GM19238 (cell line): ENCODE results near the gene MARVELD2.
"Not testable (repeated sequence)": the region's sequence is repeated elsewhere in the genome, so short reads cannot be mapped to it uniquely, and the experiment has no call there.

ENCODE experiments used
- DNase-seq: peaks from one replicate; pipeline ENCODE4 v3.0.0; 2011; ENCODE audit warnings: low spot score; ENCODE audit not compliant: insufficient read length

The MARVELD2 gene

DNA sequence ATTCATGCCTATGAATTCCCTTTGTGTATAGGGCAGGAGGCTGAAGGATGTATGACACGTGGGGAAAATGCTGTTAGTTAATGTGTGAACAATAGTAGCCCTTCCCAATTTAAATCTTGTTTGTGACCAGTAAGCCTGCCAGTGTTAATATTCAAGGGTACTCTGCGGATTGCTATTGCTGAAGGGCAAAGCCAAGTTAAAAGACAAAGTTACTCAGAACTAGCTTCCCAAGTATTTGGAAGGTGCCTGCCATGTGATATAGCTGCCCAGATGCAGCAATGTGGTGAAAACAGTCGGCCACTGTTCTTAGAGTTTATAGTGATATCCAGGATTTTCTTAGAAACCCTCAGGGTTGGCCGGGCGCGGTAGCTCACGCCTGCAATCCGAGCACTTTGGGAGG, 34.6 kb downstream of the MARVELD2 start:
- DNase-seq = no peak

DNA sequence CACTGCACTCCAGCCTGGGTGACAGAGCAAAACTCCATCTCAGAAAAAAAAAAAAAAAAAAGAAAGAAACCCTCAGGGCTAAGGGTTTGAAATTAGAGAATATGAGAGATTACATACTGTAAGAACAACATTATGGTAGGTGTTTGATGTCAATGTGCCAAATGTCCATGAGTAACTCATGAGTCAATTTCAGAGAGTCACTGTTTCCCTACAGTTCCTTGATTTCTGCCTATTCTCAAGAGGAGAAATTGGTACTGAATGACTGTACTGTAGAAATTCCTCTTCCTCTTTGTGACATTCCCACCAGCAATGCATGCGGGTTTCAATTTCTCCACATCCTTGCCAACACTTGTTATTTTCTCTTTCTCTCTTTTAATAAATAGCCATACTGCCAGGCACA, 35.2 kb downstream of the MARVELD2 start:
- no peak for DNase-seq

DNA sequence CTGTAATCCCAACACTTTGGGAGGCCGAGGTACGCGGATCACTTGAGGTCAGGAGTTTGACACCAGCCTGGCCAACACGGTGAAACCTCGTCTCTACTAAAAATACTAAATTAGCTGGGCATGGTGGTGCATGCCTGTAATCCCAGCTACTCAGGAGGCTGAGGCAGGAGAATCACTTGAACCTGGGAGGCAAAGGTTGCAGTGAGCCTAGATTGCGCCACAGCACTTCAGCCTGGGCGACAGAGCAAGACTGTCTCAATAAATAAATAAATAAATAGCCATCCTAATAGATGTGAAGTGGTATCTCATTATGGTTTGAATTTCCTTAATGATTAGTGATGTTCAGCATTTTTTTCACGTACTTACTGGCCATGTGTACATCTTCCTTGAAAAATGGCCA, 35.6 kb downstream of the MARVELD2 start:
- DNase-seq = not testable (repeated sequence)

DNA sequence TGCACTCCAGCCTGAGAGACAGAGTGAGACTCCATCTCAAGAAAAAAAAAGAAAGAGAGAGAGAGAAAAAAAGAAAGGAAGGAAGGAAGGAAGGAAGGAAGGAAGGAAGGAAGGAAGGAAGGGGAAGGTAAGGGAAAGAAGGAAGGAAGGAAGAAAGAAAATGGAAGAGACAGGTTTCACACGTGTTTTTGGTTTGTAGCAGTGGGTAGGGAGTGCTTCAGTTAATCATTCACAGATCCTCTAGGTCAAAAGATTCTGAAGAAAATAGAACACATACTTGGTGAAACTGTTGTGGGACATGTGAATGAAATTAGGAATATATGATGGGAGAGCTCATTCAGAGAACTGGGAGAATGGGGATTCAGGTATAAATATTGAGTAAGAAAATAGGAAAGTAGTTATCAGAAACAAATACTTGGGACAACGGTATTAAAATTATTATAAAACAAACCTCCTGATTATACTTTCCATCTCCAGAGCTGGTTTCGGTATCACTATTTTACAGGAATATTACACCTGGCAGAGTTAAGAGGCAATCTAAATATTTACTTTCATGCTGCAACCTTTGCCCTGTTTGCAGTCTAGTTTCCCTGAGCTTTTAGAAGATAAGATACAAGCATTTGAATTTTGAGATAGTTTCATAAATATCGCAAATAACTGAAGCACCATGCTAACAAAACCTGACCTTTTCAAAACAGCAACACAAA, 37.2 kb downstream of the MARVELD2 start:
- no peak for DNase-seq

DNA sequence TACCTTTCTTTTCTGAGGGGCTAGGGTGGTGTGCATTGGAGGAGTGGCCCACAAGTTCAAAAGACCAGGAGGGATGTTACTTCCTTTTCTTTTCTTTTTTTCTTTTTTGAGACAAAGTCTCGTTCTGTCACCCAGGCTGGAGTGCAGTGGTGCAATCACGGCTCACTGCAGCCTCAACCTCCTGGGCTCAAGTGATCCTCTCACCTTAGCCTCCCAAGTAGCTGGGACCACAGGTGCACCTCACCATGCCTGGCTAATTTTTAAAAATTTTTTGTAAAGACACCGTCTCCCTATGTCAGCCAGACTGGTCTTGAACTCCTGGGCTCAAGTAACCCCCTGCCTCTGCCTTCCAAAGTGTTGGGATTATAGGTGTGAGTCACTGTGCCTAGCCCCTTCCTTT, 38.6 kb downstream of the MARVELD2 start:
- not testable (repeated sequence) for DNase-seq

DNA sequence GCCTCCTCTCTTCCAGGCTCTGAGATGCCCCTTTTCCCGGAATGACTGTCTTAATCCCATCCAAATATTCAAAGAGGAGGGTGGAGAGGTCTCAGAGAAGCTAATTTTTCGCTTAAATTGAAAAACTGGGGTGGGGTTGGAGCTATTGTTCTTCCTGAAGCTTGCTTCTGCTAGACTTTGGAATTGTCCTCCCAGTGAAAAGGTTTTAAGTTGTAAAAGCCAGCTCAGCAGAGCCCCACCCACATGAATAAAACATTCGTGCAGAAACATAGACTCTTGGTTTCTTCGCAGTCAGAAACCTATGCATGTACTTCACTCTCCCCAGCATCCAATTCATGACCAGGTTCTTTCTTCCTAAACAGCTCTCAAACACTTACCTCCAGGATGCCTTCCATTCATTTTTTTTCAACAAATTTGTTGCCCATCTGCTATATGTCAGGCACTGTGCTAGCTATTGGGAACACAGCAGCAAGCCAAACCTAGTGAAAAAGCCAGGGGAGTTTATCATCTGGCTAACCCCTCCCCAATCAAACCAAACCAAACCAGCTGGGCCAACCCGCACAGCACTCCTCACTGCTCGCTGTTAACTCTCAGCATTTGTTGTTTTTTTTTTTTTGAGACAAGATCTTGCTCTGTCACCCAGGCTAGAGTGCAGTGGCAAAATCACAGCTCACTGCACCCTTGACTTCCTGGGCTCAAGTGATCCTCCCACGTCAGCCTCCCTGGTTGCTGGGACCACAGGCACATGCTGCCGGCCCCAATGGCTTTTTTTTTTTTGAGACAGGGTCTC, 39.7 kb downstream of the MARVELD2 start:
- DNase-seq = no peak

DNA sequence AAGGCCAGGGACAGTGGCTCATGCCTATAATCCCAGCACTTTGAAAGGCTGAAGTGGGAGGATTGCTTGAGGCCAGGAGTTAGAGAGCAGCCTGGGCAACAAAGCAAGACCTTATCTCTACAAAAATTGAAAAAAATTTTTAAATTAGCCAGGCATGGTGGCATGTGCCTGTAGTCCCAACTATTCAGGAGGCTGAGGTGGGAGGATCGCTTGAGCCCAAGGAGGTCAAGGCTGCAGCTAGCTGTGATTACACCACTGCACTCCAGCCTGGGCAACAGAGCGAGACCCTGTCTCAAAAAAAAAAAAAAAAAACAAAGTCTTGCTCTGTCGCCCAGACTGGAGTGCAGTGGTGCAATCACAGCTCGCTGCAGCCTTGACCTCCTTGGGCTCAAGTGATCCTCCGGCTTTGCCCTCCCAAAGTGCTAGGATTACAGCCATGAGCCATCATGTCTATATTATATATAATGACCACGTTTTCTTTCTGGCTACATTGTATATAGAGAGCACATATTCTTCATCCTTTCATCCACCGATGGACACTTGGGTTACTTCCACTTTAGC, 40.6 kb downstream of the MARVELD2 start:
- not testable (repeated sequence) for DNase-seq

DNA sequence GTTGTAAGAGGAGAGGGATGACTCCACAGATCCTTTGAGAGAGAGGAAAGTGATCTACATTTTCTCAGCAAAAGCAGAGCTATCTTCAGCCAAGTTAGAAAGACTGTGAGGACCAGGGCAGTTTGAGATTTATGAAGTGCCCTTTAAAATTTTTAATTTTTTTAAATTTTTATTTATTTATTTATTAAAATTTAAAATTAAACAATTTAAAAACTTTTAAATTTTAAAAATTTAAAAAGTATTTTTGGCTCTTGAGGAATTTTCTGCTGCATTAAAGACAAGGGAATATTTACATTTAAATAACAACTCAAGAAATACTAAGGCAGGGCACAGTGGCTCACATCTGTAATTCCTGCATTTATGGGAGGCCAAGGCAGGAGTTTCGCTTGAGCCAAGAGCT, 47.3 kb downstream of the MARVELD2 start:
- DNase-seq = no peak

DNA sequence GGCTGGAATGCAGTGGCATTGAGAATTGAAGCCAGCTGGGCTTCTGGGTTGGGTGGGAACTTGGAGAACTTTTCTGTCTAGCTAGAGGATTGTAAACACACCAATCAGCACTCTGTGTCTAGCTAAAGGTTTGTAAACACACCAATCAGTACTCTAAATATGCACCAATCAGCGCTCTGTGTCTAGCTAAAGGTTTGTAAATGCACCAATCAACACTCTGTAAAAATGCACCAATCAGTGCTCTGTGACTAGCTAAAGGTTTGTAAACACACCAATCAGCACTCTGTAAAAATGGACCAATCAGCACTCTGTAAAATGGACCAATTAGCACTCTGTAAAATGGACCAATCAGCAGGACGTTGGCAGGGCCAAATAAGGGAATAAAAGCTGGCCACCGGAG, 51.5 kb downstream of the MARVELD2 start:
- not testable (repeated sequence) for DNase-seq

DNA sequence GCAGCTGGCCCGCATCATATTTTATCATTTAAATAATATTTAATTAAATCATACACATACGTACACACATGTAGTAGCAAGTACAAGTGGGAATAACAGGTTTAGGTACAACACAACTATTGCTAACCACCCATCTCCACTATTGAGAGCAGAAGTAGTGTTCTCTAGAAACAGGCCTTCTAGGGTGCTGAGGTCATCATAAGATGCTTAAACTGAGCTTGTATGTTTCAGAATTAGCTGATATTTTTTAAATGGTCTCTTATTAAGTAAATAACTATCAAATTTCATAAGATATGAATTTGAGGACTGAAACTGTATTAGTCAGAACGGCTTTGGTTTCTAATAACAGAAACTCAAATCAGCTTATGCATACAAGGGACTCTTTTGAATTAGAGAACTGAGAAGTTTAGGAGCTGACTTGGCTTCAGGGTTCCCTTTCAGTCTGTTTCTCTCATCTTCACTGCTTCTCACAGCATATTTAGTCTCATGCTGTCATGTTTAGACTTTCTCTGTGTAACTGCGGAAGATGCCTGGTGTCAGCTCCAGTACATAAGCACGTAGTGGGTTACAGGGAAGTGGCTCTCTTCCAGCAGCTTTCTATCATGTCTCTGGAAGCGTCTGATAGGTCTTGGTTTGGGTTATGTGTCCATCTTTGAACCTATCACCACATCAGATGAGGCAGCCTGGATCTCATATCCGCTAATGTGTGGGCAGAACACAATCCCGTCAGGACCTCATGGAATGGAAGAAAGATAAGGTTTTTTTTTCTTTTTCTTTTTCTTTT, 52.7 kb downstream of the MARVELD2 start:
- DNase-seq = peak; percentile 22

DNA sequence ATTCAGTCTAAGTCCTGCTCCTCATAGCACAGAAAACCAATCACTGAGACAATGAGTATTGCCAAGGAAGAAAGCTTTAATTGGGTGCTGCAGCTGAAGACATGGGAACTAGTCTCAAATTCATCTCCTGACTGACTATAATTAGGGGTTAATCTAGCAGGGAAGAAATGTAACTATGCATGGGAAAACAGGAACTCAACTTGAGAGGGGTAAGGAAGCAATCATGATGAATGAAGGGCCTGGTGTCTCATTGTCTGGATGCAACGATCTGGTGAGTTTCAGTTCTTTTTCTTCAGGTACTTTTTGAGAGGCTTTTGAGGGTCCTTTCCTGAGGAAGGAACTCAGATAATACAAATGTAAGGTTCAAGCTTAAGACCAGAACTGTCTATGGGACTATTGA, 53.7 kb downstream of the MARVELD2 start:
- DNase-seq = no peak

DNA sequence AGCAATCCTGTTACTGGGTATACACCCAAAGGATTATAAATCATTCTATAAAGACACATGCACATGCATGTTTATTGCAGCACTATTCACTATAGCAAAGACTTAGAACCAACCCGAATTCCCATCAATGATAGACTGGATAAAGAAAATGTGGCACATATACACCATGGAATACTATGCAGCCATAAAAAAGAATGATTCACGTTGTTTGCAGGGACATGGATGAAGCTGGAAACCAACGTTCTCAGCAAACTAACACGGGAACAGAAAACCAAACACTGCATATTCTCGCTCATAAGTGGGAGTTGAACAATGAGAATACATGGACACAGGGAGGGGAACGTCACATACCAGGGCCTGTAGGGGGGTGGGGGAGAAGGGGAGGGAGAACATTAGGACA, 56.6 kb downstream of the MARVELD2 start:
- DNase-seq = not testable (repeated sequence)

DNA sequence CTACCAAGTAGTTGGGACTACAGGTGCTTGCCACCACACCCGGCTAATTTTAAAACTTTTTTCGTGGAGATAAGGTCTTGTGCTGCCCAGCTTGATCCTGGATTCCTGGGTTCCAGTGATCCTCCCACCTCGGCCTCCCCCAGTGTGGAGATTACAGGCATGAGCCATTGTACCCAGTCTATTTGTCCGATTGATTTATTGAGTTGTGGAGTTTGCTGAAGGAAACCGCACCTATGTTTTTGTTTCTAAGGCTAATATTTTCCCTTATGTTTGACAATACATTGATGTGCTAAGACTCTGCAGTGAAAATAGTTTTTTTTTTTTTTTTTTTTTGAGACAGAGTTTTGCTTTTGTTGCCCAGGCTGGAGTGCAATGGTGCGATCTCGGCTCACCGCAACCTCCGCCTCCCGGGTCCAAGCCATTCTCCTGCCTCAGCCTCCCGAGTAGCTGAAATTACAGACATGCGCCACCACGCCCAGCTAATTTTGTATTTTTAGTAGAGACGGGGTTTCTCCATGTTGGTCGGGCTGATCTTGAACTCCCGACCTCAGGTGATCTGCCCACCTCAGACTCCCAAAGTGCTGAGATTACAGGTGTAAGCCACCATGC, 57.7 kb downstream of the MARVELD2 start:
- DNase-seq = not testable (repeated sequence)

DNA sequence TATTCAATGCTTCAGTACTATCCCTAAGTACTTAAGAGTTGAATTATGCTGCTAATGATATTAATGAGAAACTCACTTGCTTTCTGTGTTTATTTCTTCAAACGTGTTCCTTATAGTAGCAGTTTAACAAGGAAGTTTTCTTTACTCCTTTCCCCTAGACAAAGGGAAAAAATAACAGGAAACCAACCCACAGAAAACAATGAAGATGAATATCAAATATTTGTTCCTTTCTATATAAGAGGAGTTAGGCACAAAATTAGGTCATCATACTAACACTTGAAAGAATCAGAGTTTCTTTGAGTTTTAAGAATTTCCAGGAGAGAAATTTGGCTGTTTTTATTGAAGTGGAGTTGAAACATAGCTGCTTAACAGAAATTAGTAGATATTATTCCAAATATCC, 62.3 kb downstream of the MARVELD2 start:
- no peak for DNase-seq

DNA sequence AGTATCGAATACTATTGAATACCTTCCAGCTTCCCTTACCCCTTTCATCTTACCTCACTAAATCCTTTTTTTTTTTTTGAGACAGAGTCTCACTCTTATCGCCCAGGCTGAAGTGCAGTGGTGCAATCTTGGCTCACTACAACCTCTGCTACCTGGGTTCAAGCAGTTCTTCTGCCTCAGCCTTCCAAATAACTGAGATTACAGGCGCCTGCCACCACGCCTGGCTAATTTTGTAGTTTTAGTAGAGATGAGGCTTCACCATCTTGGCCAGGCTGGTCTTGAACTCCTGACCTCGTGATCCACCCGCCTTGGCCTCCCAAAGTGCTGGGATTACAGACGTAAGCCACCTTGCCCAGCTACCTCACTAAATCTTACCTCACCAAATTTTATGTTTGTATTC, 63.4 kb downstream of the MARVELD2 start:
- DNase-seq = not testable (repeated sequence)

DNA sequence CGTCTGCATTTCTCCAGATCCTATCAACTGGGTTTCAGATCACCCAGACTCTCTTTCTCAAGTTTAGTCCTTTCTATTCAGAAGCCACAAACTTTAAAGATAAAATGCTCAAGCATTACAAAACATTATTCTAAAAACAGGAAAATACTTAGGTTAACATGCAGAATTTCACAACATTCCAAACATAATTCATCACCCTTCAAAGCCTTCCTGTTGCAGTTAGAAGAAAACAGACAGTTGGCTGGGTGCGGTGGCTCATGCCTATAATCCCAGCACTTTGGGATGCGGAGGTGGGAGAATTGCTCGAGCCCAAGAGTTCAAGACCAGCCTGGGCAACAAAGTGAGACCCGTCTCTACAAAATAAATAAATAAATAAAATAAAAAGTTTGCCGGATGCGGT, 70.0 kb downstream of the MARVELD2 start:
- DNase-seq = no peak

DNA sequence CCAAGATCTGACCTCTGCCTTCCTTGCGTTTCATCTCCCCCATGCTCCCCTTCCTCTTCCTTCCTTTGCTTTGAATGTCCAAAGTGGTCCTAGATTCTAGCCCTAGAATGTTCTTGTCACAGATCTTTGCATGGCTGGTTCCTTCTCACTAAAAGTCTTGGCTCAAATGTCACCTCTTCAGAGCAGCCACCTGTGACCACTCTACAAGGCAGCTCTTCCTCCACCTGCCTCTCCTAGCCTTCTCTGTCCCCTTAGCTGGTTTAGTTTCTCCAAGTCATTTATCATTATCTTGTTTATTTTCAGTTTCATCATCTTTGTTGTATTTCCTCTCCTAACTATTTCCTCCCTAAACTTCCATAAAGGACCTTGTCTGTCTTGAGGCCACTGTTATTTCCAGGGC, 70.6 kb downstream of the MARVELD2 start:
- DNase-seq = no peak

DNA sequence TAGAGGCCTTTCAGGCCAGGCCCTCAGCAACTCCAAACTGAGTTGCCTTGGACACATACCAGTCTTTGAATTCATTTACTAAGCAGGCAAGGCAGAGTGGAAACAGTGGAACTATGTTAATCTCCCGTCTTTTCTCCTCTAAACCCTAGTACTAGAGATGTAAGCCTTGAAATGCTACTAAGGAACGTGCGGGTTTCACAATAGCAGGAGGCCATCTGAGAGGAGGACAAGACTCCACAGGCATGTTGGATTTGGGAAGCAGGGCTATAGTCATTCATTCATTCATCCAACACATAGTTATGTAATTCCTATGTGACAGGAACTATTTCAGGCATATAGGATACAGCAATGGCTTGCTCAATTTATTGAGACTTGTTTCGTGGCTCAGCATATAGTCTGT, 74.3 kb downstream of the MARVELD2 start:
- DNase-seq = no peak

DNA sequence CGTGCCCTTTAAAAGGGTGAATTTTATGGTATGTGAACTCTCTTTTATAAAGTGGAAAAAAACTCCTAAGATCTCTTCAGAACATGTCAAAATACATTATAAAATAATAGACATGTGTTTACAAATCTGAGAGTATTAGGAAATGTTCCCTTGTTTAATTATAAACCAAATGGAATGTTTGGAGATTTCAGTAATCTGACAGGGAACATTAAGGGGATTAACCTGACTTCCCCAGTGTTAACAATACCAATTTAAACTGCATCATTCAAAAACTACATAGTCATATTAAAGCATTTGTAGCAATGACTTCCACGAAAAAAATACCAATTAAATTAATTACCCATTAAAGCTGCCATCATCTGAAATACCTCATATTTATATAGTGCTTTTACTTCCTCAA, 76.1 kb downstream of the MARVELD2 start:
- no peak for DNase-seq

DNA sequence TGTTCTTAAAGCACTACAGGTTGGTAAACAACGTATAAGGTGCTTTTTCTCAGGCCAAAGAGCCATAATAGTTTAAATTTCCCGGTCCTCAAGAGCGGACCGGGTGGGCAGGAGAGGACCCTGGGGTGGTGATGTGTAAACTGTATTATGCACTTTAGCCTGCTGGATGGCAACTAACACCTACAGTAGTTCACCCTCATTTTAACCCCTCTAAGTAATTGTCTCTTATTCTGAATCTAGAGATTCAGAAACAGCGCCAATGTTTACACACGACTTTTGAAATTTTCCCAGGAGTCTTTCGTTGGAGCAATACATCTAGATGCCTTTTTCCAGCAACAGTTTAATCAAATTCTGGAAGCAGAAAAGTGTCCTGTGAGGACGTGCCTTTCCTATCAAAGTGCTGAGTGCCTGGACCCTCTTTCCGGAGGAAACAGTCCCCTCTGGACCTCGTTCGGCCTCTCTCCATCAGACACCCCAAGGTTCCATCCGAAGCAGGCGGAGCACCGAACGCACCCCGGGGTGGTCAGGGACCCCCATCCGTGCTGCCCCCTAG, 77.0 kb downstream of the MARVELD2 start:
- DNase-seq = no peak

DNA sequence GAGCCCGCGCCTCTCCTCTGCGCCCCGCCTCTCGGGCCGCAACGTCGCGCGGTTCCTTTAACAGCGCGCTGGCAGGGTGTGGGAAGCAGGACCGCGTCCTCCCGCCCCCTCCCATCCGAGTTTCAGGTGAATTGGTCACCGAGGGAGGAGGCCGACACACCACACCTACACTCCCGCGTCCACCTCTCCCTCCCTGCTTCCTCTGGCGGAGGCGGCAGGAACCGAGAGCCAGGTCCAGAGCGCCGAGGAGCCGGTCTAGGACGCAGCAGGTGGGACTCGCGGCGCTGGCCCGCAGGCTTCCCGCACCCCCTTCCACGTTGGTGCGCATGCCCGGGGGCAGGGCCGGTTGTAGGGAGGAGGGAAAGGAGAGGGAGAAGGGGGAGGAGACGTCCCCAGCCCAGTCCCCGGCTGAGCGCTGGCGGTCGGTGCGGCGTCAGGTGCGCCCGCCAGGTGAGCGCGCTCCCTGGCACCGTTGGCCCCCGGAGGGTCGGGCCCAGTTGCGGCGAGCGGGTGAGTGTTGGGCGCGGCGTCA, 77.5 kb downstream of the MARVELD2 start, which contains the start of gene OCLN:
Gene OCLN, plus strand, starts transcription at position 400 of the 532 bp plus-strand sequence. CDS start 11,455 bp downstream, outside the sequence.
- DNase-seq = peak; percentile 60
